Testis (tissue), 2 donors: ENCODE results near the gene RASA4B.
"Not testable (repeated sequence)": the region's sequence is repeated elsewhere in the genome, so short reads cannot be mapped to it uniquely, and the experiment has no call there.

Source experiments
- CTCF ChIP-seq, 3 experiments: fragments of 450-650 bp in 2 of 3; fragments of 200-600 bp in 1 of 3; sonication (generic) in 1 of 3; IDR thresholded peaks; one replicate each; pipeline ENCODE4 v1.5.1; 2016 to 2019; ENCODE audit warnings: antibody characterized with exemption in 3 of 3, mild to moderate bottlenecking in 2 of 3, moderate library complexity in 1 of 3
- POLR2A ChIP-seq: fragments of 450-650 bp; IDR thresholded peaks from one replicate; pipeline ENCODE4 v1.6.1; 2017; ENCODE audit warnings: antibody characterized with exemption, mild to moderate bottlenecking, moderate library complexity

DNA sequence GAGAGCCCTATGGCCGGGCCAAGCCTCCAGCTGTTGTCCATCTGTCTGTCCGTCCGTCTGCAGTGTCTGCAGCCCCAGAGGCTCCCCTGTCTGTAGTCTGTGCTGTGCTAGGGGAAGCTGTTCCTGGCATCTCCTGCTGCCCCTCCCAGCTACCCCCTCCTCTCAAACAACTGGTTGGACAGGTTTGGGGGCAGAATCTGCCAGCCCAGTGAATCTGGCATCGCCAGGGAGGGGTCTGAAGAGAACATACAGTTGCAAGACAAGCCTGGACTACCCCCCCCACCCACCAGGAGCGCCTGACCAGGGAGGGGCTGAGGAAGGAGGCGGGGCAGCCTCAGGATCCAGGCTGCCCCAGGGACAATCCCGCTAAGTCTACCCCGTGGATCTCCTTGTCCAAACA, 26.0 kb upstream of the RASA4B start, which contains the start of gene UPK3BL2:
- TF ChIP-seq CTCF (IDR thresholded peaks at IDR 0.05); POLR2A: not testable (repeated sequence)
